PC-9 (cell line): ENCODE measurements around the gene SKAP2. TPM values are rescaled to one million over a fixed set of nuclear protein-coding genes. Genes with fewer than 3 reads are reported as not detected.

Experiments used
- BruUV-seq: library from RNA; stranded (reverse); fragments of 400-500 nt; replicated peaks from 2 replicates; lab custom pipeline; 2021; lab: Mats Ljungman, UMichigan
- CTCF ChIA-PET: fragments of 300-600 bp; sonication (Branson Sonifier 250); formaldehyde crosslinking; loops from one replicate; lab custom pipeline; 2022; ENCODE audit warnings: antibody characterized with exemption; lab: Charles Lee
- POLR2A ChIA-PET: fragments of 300-600 bp; sonication (Branson Sonifier 250); formaldehyde crosslinking; loops from one replicate; lab custom pipeline; 2022; ENCODE audit warnings: antibody characterized with exemption; ENCODE audit not compliant: unreplicated experiment; lab: Charles Lee
- DNase-seq, 2 experiments: peaks; one replicate each; pipeline versions ENCODE4 v3.0.0 to v3.0.0-alpha.2; 2015 to 2022; ENCODE audit warnings: mixed read lengths in 1 of 2
- H2AFZ ChIP-seq: fragments of 200-600 bp; sonication (generic); 2 replicates; pipeline ENCODE4 v1.8.1; 2017; ENCODE audit warnings: antibody characterized with exemption
- H3F3A ChIP-seq: fragments of 200-600 bp; sonication (generic); 2 replicates; pipeline ENCODE4 v1.8.1; 2017; ENCODE audit warnings: antibody characterized with exemption, mild to moderate bottlenecking, low read depth; ENCODE audit not compliant: insufficient read depth
- H3K27ac ChIP-seq: fragments of 200-600 bp; sonication (generic); 2 replicates; pipeline ENCODE4 v1.6.1; 2016; ENCODE audit warnings: mixed run types
- H3K27me3 ChIP-seq: fragments of 200-600 bp; sonication (generic); 2 replicates; pipeline ENCODE4 v1.6.1; 2016; ENCODE audit warnings: low read depth, mixed run types; ENCODE audit not compliant: insufficient read depth
- H3K36me3 ChIP-seq: fragments of 200-600 bp; sonication (generic); 2 replicates; pipeline ENCODE4 v1.6.1; 2016; ENCODE audit warnings: low read depth, mixed run types
- H3K4me1 ChIP-seq: fragments of 200-600 bp; sonication (generic); replicated peaks from 2 replicates; pipeline ENCODE4 v1.6.1; 2016; ENCODE audit warnings: mixed run types; ENCODE audit not compliant: insufficient read depth
- H3K4me2 ChIP-seq: fragments of 200-600 bp; sonication (generic); 2 replicates; pipeline ENCODE4 v1.6.1; 2017; ENCODE audit warnings: mixed run types
- H3K4me3 ChIP-seq: fragments of 200-600 bp; sonication (generic); 2 replicates; pipeline ENCODE4 v1.6.1; 2016; ENCODE audit warnings: mixed run types
- H3K79me2 ChIP-seq: fragments of 200-600 bp; sonication (generic); 2 replicates; pipeline ENCODE4 v1.6.1; 2017; ENCODE audit warnings: low read depth, mixed run types
- H3K9me2 ChIP-seq: fragments of 200-600 bp; sonication (generic); 2 replicates; pipeline ENCODE4 v1.8.1; 2017; ENCODE audit warnings: mild to moderate bottlenecking; ENCODE audit not compliant: insufficient read depth
- H3K9me3 ChIP-seq: fragments of 200-600 bp; sonication (generic); 2 replicates; pipeline ENCODE4 v1.8.1; 2016; ENCODE audit warnings: low read depth; ENCODE audit not compliant: insufficient read depth
- H4K20me1 ChIP-seq: fragments of 200-600 bp; sonication (generic); 2 replicates; pipeline ENCODE4 v1.8.1; 2017; ENCODE audit not compliant: insufficient read depth
- CTCF ChIP-seq: fragments of 200-600 bp; sonication (generic); conservative IDR thresholded peaks from 2 replicates; pipeline ENCODE4 v1.6.1; 2017; ENCODE audit warnings: mixed run types, antibody characterized with exemption, mild to moderate bottlenecking, moderate library complexity
- EZH2 ChIP-seq: fragments of 200-600 bp; sonication (generic); IDR thresholded peaks from 2 replicates; pipeline ENCODE4 v1.8.0; 2017; ENCODE audit warnings: antibody characterized with exemption, low read depth
- intact Hi-C: fragments of 100-400 bp; cut with micrococcal nuclease; formaldehyde crosslinking; loops from one replicate; pipeline ENCODE4 v1.10.0; 2022; ENCODE audit not compliant: unreplicated experiment
- total RNA-seq: library from RNA; stranded (reverse); gene quantifications from 2 replicates; pipeline ENCODE4 v1.2.3, GENCODE V29; 2021

The SKAP2 gene
- total RNA-seq, 1 experiment from 2014 or later = 74.9 TPM

- intact Hi-C loops = no loop called here
- Histone ChIP-seq H4K20me1 (no peaks in the 10 kb centered on the region), H2AFZ (no peak overlapping the region), H3K27ac (no peak overlapping the region), H3F3A (no peaks in the 10 kb centered on the region), H3K79me2 (no peaks in the 10 kb centered on the region), H3K36me3 (0 out of 2 replicates have a peak, but pooled peaks cover 4% of the 10 kb centered on the region), H3K4me2 (no peak overlapping the region), H3K4me1 (peaks cover 15% of the 10 kb centered on the region), H3K27me3 (no peaks in the 10 kb centered on the region), H3K9me3 (peaks cover 28% of the 10 kb centered on the region), H3K4me3 (no peak overlapping the region), H3K9me2 (no peaks in the 10 kb centered on the region)
- CTCF ChIA-PET = no interaction called here
- POLR2A ChIA-PET = no interaction called here
- DNase-seq = no peak
- no peak for TF ChIP-seq CTCF
- no peak for TF ChIP-seq EZH2
- no TSS peak for BruUV-seq
Observed at GRCh38 chr7:26880852-26881251, 16.5 kb upstream of the SKAP2 start.

- no peak overlapping the region for H3K4me2 ChIP-seq
- H3K36me3 ChIP-seq = no peaks in the 10 kb centered on the region
- no peak for DNase-seq
- no peaks in the 10 kb centered on the region for H3F3A ChIP-seq
- TF ChIP-seq CTCF = no peak
- no peak for TF ChIP-seq EZH2
- no peak overlapping the region for H3K4me3 ChIP-seq
- H3K9me2 ChIP-seq = no peaks in the 10 kb centered on the region
- ChIA-PET CTCF (no interaction called here), POLR2A (no interaction called here)
- H3K4me1 ChIP-seq = peaks cover 15% of the 10 kb centered on the region
- no peaks in the 10 kb centered on the region for H4K20me1 ChIP-seq
- intact Hi-C loops = loop anchor here (1.0 kb wide), 1 partner anchor 21 kb away; no protein-coding TSS in a partner anchor
- H2AFZ ChIP-seq = no peak overlapping the region
- H3K9me3 ChIP-seq = peaks cover 20% of the 10 kb centered on the region
- H3K27me3 ChIP-seq = no peaks in the 10 kb centered on the region
- no peaks in the 10 kb centered on the region for H3K79me2 ChIP-seq
- H3K27ac ChIP-seq = no peak overlapping the region
- no TSS peak for BruUV-seq
Observed at GRCh38 chr7:26879671-26880070, 15.3 kb upstream of the SKAP2 start.

- Histone ChIP-seq H3K4me2 (no peak overlapping the region), H3F3A (peaks cover 17% of the 10 kb centered on the region; the same call in 1 of the 2 replicates), H3K79me2 (peaks cover 2% of the 10 kb centered on the region; the same call in 1 of the 2 replicates), H3K9me3 (no peaks in the 10 kb centered on the region), H2AFZ (no peak overlapping the region), H3K4me3 (no peak overlapping the region), H3K27me3 (no peaks in the 10 kb centered on the region), H3K9me2 (no peaks in the 10 kb centered on the region), H4K20me1 (no peaks in the 10 kb centered on the region), H3K36me3 (no peaks in the 10 kb centered on the region), H3K4me1 (peaks cover 22% of the 10 kb centered on the region), H3K27ac (peak overlapping the region; percentile 22; the same call in 1 of the 2 replicates)
- intact Hi-C loops = no loop called here
- DNase-seq = no peak
- POLR2A ChIA-PET = interaction anchor here (0.6 kb wide), 1 partner anchor 265 kb away, joined by 4 read pairs; no protein-coding TSS in a partner anchor
- CTCF ChIA-PET = interaction anchor here (0.6 kb wide), 1 partner anchor 40 kb away, joined by 3 read pairs; no protein-coding TSS in a partner anchor
- BruUV-seq = no TSS peak
- TF ChIP-seq CTCF = no peak
- no peak for TF ChIP-seq EZH2
Observed at GRCh38 chr7:26868841-26869495, 4.6 kb upstream of the SKAP2 start.
